Mononuclear cell (primary cell): Measurements from ENCODE around the gene ATL1. TPM values are rescaled to one million over a fixed set of nuclear protein-coding genes. Genes with fewer than 3 reads are reported as not detected.
"Not testable (repeated sequence)": the region's sequence is repeated elsewhere in the genome, so short reads cannot be mapped to it uniquely, and the experiment has no call there.

Experiments used
- H3K27me3 ChIP-seq: 2 replicates; pipeline ENCODE4 v1.6.0; 2011; ENCODE audit warnings: low read length, control low read depth; ENCODE audit not compliant: insufficient read depth
- H3K4me1 ChIP-seq: 2 replicates; pipeline ENCODE4 v1.5.1; 2011; ENCODE audit warnings: mild to moderate bottlenecking, low read length, control low read depth; ENCODE audit not compliant: insufficient read depth
- H3K4me3 ChIP-seq: 2 replicates; pipeline ENCODE4 v1.5.1; 2011; ENCODE audit warnings: mild to moderate bottlenecking, low read length, moderate library complexity
- H3K9me3 ChIP-seq: 2 replicates; pipeline ENCODE4 v1.5.1; 2011; ENCODE audit warnings: low read depth, mild to moderate bottlenecking, control low read depth, low read length
- total RNA-seq: library from RNA; depleted of rRNA; stranded (reverse); fragments of >200 nt; gene quantifications from one replicate; pipeline ENCODE4 v1.2.3, GENCODE V29; 2012

The ATL1 gene
- total RNA-seq, 1 donor = 5.7 TPM

DNA sequence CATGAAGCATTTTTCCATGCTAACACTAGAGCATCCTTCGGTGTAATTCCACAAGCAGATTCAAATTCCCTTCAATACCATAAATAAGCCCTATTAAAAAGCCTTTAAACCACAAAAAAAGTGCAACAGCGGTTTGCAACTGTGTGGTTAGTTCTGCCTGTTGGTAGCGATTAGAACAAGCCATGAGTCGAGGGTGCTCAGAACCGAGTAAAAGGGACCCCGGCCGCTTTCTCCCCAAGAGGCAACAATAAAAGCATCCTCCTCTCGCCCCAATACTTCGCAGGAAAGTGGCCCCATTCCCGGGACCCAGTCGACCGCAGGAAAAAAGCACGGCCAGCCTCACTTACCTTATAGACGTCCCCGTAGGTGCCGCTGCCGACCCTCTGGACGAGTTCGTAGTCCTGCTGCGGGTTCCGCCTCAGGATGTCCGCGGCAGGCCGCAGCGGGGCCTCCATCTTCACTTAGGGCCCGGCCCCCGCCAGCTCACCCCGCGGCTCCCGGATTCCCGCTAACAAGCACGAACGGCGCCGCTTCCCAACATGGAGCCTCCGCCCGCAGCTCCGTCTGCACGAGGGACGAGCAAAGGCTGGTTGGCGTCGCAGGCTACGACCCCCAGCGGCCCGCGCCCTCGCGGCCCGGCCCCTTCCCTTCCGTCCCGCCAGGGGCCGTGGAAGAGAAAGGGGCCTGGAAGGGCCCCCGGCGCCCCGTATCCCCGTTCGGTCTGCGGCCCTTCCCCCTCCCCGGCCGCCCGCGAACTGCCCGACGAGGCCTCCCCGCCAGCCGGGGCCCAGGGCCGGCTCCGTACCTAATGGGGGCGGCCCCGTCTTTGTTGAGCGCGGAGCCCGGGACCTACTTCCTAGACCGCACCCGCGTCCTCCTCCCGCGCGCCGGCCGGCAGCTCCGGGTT is 28.1 kb upstream of the ATL1 start:
- Histone ChIP-seq H3K27me3 (no peaks in the 10 kb centered on the region), H3K4me3 (peak overlapping the region; percentile 74), H3K4me1 (peaks cover 30% of the 10 kb centered on the region), H3K9me3 (no peaks in the 10 kb centered on the region)

DNA sequence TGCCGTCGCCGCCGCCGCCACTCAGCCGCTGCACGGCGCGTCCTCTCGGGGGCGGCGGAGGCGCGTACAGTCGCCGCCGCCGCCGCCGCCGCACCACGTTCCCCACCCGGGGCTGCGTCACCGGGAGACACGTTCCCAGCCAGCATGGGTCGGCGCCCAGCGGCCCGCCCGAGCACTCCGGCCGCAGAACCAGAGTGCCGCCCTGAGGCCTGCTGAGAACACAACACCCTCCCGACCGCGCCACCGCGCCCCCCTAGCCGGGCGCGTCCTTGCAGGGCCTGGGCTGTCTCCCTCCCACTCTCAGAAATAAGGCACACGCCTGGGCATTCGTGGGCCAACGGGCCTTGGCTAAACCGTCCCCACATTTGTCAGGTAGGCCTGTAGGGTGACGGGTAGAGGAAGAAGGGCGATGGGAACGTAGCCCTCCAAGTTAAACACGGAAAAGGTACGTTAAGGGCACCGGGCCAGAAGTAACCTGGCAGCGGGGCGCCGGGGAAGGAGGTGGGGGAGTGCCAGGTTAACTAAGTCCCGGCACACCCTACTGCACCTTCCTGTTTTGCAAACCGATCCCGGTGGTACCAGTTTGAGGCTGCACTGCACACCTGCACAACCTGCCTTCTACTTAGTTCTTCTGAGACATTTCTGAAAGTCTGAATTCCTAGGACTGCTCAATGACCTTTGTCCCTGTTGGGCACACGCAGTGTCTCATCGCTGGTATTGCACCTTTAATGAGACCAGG is 27.3 kb upstream of the ATL1 start, which contains the start of gene MAP4K5:
Gene MAP4K5 (minus strand): TSS at position 68 of the 739 bp plus-strand sequence. CDS start 520 bp downstream, outside the sequence.
- Histone ChIP-seq H3K4me1 (peaks cover 30% of the 10 kb centered on the region), H3K4me3 (peak within 1 kb of the TSS; percentile 74), H3K27me3 (no peaks in the 10 kb centered on the region), H3K9me3 (no peaks in the 10 kb centered on the region)

DNA sequence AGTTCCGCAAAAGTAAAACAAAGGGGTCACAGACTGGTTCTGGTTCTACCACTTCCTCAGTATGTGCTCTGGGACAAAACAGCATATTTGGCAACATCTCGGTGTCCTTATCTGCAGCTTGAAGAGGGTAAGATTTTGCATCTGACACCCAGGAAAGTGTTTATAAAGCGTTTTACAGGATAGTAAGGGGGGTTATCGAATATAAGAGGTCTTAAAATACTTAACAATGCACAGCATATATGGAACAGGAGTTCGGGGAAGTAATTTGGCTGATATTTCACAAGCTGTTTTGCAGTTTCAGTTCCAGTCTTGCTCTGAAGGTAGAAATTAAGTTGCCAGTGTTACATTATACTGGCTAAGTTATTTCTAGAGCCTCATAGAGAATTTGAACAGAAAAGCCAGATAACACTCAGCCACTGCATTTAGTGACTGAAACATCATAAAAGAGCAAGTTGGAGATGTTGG is 26.7 kb upstream of the ATL1 start:
- H3K4me3 ChIP-seq = peak overlapping the region; percentile 74

DNA sequence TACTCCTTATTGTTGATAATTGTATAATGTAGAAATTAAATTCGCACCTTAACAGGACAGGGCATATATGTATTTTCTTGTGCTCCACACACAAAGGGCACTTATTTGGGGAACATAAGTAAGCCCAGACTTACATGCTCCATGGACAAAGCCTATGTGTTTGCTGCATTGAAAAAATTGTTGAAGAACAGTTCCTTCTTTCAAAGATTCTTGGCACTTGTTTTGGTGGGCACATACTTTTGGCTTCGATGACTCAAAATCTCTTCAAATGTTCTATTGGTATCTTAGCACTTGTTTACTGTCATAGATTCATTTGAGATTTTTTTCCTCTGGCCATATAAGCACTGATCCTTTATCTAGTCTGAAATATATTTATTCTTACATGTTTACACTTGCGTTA is 26.1 kb upstream of the ATL1 start:
- Histone ChIP-seq H3K4me3 (no peak overlapping the region), H3K9me3 (no peaks in the 10 kb centered on the region), H3K4me1 (peaks cover 30% of the 10 kb centered on the region), H3K27me3 (no peaks in the 10 kb centered on the region)

More for the DNA sequence above, 26.7 kb upstream of the ATL1 start:
- Histone ChIP-seq H3K4me1 (peaks cover 30% of the 10 kb centered on the region), H3K9me3 (no peaks in the 10 kb centered on the region), H3K27me3 (no peaks in the 10 kb centered on the region)

DNA sequence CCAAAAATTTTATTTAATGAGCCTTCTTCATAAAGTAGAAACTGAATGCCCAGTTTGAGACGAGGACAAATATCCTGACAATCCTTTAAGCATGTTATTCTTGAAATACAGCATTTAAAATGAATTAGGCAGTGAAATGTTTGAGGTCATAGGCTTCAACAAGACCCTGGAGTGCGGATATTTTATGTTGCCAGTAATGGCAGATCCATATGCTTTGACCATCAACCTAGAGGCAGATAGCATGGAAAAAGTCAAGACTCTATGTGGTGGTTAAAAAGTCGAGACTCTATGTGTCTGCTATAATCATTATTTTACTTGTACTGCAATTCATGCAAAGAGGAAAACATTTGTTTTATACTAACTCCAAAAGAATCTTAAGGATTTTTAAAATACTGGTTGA is 25.5 kb upstream of the ATL1 start:
- Histone ChIP-seq H3K9me3 (no peaks in the 10 kb centered on the region), H3K27me3 (no peaks in the 10 kb centered on the region), H3K4me3 (no peak overlapping the region), H3K4me1 (peaks cover 30% of the 10 kb centered on the region)

DNA sequence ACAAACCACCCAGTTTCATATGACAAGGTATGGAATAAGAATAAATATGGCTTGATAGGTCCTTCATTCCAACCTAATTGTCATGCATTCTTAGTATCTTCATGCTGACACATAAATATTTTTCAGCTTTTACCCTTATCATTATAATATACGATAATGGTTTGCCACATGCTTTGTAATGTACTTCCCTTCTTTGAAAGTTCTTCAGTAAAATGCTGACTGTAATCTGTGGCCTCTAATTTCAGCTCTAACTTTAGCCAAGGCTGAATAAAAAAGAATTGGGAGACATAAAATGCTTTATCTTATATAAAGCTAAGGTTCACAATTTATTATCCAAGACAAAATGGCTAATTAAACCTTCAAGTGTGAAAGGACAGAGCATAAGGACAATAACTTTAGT is 24.9 kb upstream of the ATL1 start:
- H3K27me3 ChIP-seq = no peaks in the 10 kb centered on the region
- H3K9me3 ChIP-seq = no peaks in the 10 kb centered on the region
- H3K4me3 ChIP-seq = no peak overlapping the region
- peaks cover 25% of the 10 kb centered on the region for H3K4me1 ChIP-seq

DNA sequence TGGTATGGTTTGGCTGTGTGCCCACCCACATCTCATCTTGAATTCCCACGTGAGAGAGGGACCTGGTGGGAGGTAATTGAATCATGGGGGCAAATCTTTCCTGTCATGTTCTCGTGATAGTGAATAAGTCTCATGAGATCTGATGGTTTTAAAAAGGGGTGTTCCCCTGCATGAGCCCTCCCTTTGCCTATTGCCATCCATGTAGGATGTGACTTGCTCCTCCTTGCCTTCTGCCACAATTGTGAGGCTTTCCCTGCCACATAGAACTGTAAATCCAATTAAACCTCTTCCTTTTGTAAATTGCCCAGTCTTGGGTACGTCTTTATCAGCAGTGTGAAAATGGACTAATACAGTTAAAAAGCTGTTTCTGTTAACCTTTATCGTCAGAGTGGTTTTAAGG is 21.9 kb upstream of the ATL1 start:
- H3K4me1 ChIP-seq, H3K4me3 ChIP-seq, H3K9me3 ChIP-seq, H3K27me3 ChIP-seq: not testable (repeated sequence)

DNA sequence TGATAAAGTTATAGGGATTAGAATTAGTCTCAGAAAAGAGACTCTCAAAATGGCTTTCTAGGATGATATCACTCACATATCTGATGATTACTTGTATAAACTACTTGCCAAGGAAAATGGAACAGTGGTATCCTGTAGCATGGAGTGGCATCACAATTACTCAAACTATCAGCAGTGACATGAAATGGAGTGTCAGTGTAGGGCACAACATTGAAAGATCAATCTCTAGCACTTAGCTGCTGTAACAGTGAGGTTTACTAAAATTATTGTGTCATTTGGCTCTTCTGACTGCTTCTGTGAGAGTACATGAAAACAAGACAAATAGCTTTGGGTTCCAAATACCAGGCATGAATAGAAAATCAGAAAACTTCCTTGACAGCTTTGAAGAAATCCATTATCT is 20.9 kb upstream of the ATL1 start:
- no peaks in the 10 kb centered on the region for H3K27me3 ChIP-seq
- no peaks in the 10 kb centered on the region for H3K9me3 ChIP-seq
- no peaks in the 10 kb centered on the region for H3K4me1 ChIP-seq
- H3K4me3 ChIP-seq = no peak overlapping the region

- Histone ChIP-seq H3K27me3 (no peaks in the 10 kb centered on the region), H3K4me3 (no peak overlapping the region), H3K9me3 (no peaks in the 10 kb centered on the region), H3K4me1 (no peaks in the 10 kb centered on the region)
Measured at GRCh38 chr14:50541159-50541567, 18.8 kb upstream of the ATL1 start.

DNA sequence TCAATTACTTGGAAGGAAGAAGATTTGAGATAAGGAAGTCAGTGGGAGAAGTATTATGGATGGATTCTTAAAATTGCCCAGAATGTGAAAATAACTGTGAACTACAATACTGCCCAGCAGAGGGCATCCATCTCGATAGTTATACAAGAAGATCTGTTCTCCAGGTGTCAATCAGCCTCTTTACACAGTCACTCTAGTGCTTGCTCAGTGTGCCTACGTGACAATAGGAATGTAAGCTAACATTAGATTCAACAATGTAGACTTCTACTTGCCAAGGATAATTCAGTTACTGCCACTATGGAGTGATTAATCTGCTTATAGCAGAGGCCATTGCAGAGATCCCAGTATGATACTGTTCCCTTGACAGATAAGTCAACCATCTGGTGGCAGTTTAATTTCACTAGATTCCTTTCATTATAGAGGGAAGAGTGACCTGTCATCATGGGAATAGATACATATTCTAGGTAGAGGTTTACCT is 17.0 kb upstream of the ATL1 start:
- H3K4me3 ChIP-seq = no peak overlapping the region
- no peaks in the 10 kb centered on the region for H3K4me1 ChIP-seq
- no peaks in the 10 kb centered on the region for H3K27me3 ChIP-seq
- H3K9me3 ChIP-seq = no peaks in the 10 kb centered on the region

DNA sequence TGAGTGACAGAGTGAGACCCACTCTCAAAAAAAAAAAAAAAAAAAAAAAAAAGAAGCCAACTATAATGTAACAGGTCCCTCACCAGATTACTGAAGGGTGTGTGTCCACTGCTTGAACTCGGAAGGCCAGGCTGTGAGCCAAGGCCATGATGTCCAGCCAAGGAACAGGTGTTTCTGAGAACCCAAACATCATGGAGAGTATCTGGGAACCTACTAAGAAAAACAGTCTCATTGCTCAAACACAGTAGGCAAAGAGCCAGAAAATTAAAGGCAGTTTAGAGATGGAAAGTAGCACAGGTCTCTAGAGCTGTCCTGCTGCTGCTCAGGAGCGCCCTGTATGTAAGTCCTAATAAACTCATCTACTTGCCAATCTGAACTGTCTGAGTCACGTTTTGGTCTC is 15.0 kb upstream of the ATL1 start:
- no peaks in the 10 kb centered on the region for H3K4me1 ChIP-seq
- no peaks in the 10 kb centered on the region for H3K9me3 ChIP-seq
- no peak overlapping the region for H3K4me3 ChIP-seq
- H3K27me3 ChIP-seq = no peaks in the 10 kb centered on the region

- Histone ChIP-seq H3K4me3 (no peak overlapping the region), H3K4me1 (no peaks in the 10 kb centered on the region), H3K27me3 (no peaks in the 10 kb centered on the region), H3K9me3 (no peaks in the 10 kb centered on the region)
Measured at GRCh38 chr14:50545618-50546017, 14.3 kb upstream of the ATL1 start.

GRCh38 chr14:50550294-50550693 is 9.7 kb upstream of the ATL1 start:
- Histone ChIP-seq H3K27me3 (peaks cover 6% of the 10 kb centered on the region), H3K9me3 (no peaks in the 10 kb centered on the region), H3K4me1 (no peaks in the 10 kb centered on the region), H3K4me3 (no peak overlapping the region)

- Histone ChIP-seq H3K4me3 (no peak overlapping the region), H3K27me3 (peaks cover 10% of the 10 kb centered on the region), H3K9me3 (no peaks in the 10 kb centered on the region), H3K4me1 (no peaks in the 10 kb centered on the region)
Measured at GRCh38 chr14:50551877-50552276, 8.1 kb upstream of the ATL1 start.

- not testable (repeated sequence) for H3K9me3 ChIP-seq, H3K4me1 ChIP-seq
- peaks cover 13% of the 10 kb centered on the region for H3K27me3 ChIP-seq
Measured at GRCh38 chr14:50552796-50553195, 7.1 kb upstream of the ATL1 start.

More at GRCh38 chr14:50552796-50553195, 7.1 kb upstream of the ATL1 start:
- not testable (repeated sequence) for H3K4me3 ChIP-seq
